K562 (cell line): Measurements from ENCODE around the gene PRDM15. TPM values are rescaled to one million over a fixed set of nuclear protein-coding genes. Genes with fewer than 3 reads are reported as not detected.

Source experiments
- ETV6 ChIP-seq, 3 experiments: fragments of 150-350 bp in 1 of 3; sonication (generic) in 1 of 3; formaldehyde crosslinking in 1 of 3; IDR thresholded peaks; 2 replicates each; pipeline versions ENCODE4 v1.6.1 to v1.8.0; 2014 to 2022; ENCODE audit warnings: borderline replicate concordance in 2 of 3, low read depth in 2 of 3, antibody characterized with exemption in 1 of 3, low read length in 1 of 3, mild to moderate bottlenecking in 1 of 3, missing genetic modification reagents in 1 of 3
- GATA2 ChIP-seq: sonication (generic); formaldehyde crosslinking; IDR thresholded peaks from 2 replicates; pipeline ENCODE4 v1.4.0; 2020; ENCODE audit warnings: mild to moderate bottlenecking, missing genetic modification reagents
- HLTF ChIP-seq: fragments of 450-650 bp; IDR thresholded peaks from 2 replicates; pipeline ENCODE4 v1.6.1; 2016
- MAFF ChIP-seq: IDR thresholded peaks from 2 replicates; pipeline ENCODE4 v1.6.1; 2012; ENCODE audit warnings: low read length, improper control_type of control experiment
- NCOR1 ChIP-seq: fragments of 450-650 bp; IDR thresholded peaks from 2 replicates; pipeline ENCODE4 v1.6.1; 2016; ENCODE audit warnings: mild to moderate bottlenecking, moderate library complexity
- TRIM24 ChIP-seq, 2 experiments: fragments of 450-650 bp; IDR thresholded peaks; 2 replicates each; pipeline ENCODE4 v1.6.1; 2016
- ZFPM2 ChIP-seq: fragments of 250-450 bp; sonication (Bioruptor Pico); IDR thresholded peaks from 2 replicates; pipeline ENCODE4 v1.5.1; 2022; ENCODE audit warnings: mild to moderate bottlenecking
- ZNF584 ChIP-seq: fragments of 200-800 bp; sonication (Bioruptor generic); IDR thresholded peaks from 2 replicates; pipeline ENCODE4 v1.6.1; 2016; ENCODE audit warnings: low read depth, mild to moderate bottlenecking, missing genetic modification characterization, missing compliant biosample characterization
- polyA plus RNA-seq, 8 experiments: library from polyadenylated mRNA; depleted of rRNA in 4 of 8; stranded (reverse) in 5 of 8; unstranded in 3 of 8; fragments of >200 nt; fragmentation: Nextera tagmentation in 2 of 8; fragmentation: Illumina TruSeq in 1 of 8; extraction: Ambion mirVana in 2 of 8; extraction: Trizol in 1 of 8; gene quantifications; 2 replicates each; pipeline versions ENCODE4 v1.2.1 to v1.2.3, GENCODE V29; 2011 to 2014; ENCODE audit warnings: inconsistent platforms in 1 of 8, missing spikeins in 1 of 8
- total RNA-seq, 7 experiments: library from RNA; depleted of rRNA in 6 of 7; stranded (reverse); fragments of >200 nt in 6 of 7; fragmentation: Illumina TruSeq in 2 of 7; extraction: Trizol in 2 of 7; gene quantifications; 2 replicates each; pipeline versions ENCODE4 v1.2.1 to v1.2.3, GENCODE V29; 2011 to 2021; ENCODE audit warnings: low replicate concordance in 1 of 7
- TF ChIP-seq, protein P1 (sequence below), 2 experiments: fragments of 450-650 bp in 1 of 2; sonication (generic) in 1 of 2; formaldehyde crosslinking in 1 of 2; IDR thresholded peaks; 2 replicates each; pipeline versions ENCODE4 v1.7.1 to v1.9.0; 2016 to 2022; ENCODE audit warnings: inconsistent platforms in 1 of 2, mild to moderate bottlenecking in 1 of 2, missing genetic modification reagents in 1 of 2
- TF ChIP-seq, protein P2 (sequence below): fragments of 250-450 bp; sonication (Bioruptor Pico); IDR thresholded peaks from 2 replicates; pipeline ENCODE4 v1.5.0; 2022; ENCODE audit warnings: mild to moderate bottlenecking
- TF ChIP-seq, protein P3 (sequence below): sonication (generic); formaldehyde crosslinking; IDR thresholded peaks from 2 replicates; pipeline ENCODE4 v1.8.0; 2022; ENCODE audit warnings: mild to moderate bottlenecking, missing genetic modification reagents
- TF ChIP-seq, protein P4 (sequence below): sonication (generic); formaldehyde crosslinking; IDR thresholded peaks from 2 replicates; pipeline ENCODE4 v1.8.1; 2023; ENCODE audit warnings: mild to moderate bottlenecking, missing genetic modification reagents

PRDM15 gene
- total and polyA plus RNA-seq, 9 of the 15 experiments (the other 6 are each of a cell fraction or from before 2014, with no cell fraction given) = 0.93 to 9.2 (median 6.2) TPM

DNA sequence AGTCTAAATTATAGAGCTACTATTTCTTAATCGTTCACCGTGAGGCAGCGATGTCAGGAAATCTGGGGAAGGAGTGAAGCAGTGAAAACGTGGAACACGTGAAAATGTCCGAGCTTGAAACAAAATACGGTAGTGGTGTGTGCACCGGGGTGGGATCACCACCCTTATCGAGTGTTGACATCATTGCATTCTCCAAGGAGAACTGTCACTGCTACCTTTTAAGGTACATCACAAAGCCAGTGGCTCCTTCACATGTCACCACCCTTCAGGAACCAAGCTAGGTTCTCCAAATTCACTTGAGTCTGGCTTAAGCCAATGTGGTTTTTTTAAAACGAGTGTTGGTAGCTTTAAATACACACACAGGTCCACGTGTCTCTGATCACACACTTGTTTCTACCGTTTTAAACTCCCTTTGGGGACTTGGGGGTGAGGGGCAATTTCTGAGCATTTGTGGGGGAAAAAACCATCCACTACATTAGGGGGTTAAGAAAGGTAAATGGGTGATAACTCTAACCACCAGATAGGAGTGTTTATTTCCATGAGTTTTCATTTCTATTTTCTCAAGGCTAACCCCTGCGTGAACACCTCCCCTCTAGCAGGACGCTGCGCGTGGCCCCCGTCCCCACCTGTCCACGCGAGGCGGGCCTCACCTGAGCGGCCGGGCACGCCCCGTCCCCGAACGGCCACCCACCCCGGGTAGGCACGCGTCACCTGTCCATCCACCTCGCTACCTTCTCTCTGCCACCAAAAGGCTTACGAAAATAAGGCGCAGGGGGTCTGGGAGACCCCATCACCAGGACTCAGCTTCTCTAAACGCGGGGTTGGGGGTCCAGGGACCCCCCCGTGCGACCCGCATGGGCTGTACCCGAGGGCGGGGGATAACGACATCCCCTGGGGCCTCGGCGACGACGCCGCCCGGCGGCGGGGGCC, 978 bp downstream of the PRDM15 start (continued):
- no peak for TF ChIP-seq HLTF
- TF ChIP-seq ZFPM2 (CRISPR knock-in tag) = no peak
- no peak for TF ChIP-seq NCOR1
- no peak for TF ChIP-seq GATA2 (CRISPR knock-in tag)
- TF ChIP-seq ZNF584 = no peak
- TF ChIP-seq, protein P1, sequence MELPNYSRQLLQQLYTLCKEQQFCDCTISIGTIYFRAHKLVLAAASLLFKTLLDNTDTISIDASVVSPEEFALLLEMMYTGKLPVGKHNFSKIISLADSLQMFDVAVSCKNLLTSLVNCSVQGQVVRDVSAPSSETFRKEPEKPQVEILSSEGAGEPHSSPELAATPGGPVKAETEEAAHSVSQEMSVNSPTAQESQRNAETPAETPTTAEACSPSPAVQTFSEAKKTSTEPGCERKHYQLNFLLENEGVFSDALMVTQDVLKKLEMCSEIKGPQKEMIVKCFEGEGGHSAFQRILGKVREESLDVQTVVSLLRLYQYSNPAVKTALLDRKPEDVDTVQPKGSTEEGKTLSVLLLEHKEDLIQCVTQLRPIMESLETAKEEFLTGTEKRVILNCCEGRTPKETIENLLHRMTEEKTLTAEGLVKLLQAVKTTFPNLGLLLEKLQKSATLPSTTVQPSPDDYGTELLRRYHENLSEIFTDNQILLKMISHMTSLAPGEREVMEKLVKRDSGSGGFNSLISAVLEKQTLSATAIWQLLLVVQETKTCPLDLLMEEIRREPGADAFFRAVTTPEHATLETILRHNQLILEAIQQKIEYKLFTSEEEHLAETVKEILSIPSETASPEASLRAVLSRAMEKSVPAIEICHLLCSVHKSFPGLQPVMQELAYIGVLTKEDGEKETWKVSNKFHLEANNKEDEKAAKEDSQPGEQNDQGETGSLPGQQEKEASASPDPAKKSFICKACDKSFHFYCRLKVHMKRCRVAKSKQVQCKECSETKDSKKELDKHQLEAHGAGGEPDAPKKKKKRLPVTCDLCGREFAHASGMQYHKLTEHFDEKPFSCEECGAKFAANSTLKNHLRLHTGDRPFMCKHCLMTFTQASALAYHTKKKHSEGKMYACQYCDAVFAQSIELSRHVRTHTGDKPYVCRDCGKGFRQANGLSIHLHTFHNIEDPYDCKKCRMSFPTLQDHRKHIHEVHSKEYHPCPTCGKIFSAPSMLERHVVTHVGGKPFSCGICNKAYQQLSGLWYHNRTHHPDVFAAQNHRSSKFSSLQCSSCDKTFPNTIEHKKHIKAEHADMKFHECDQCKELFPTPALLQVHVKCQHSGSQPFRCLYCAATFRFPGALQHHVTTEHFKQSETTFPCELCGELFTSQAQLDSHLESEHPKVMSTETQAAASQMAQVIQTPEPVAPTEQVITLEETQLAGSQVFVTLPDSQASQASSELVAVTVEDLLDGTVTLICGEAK (IDR thresholded peaks at IDR 0.05) = no peak
- TF ChIP-seq, protein P1 (CRISPR knock-in tag; IDR thresholded peaks at IDR 0.05) = no peak
- TF ChIP-seq MAFF = no peak
- no peak for TF ChIP-seq ETV6 (IDR thresholded peaks at IDR 0.05; ENCODE audit: borderline replicate concordance in 1 of 2, low read depth in 2 of 2, low read length in 1 of 2)
- no peak for TF ChIP-seq ETV6 (CRISPR knock-in tag; IDR thresholded peaks at IDR 0.05; ENCODE audit: borderline replicate concordance)
- TF ChIP-seq, protein P2, sequence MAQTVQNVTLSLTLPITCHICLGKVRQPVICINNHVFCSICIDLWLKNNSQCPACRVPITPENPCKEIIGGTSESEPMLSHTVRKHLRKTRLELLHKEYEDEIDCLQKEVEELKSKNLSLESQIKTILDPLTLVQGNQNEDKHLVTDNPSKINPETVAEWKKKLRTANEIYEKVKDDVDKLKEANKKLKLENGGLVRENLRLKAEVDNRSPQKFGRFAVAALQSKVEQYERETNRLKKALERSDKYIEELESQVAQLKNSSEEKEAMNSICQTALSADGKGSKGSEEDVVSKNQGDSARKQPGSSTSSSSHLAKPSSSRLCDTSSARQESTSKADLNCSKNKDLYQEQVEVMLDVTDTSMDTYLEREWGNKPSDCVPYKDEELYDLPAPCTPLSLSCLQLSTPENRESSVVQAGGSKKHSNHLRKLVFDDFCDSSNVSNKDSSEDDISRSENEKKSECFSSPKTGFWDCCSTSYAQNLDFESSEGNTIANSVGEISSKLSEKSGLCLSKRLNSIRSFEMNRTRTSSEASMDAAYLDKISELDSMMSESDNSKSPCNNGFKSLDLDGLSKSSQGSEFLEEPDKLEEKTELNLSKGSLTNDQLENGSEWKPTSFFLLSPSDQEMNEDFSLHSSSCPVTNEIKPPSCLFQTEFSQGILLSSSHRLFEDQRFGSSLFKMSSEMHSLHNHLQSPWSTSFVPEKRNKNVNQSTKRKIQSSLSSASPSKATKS (CRISPR knock-in tag) = no peak
- 0 out of 4 replicates have a peak, but pooled peaks of 1 of the 2 experiments have one; percentile 7 for TF ChIP-seq TRIM24 (IDR thresholded peaks at IDR 0.05)
- TF ChIP-seq, protein P3, sequence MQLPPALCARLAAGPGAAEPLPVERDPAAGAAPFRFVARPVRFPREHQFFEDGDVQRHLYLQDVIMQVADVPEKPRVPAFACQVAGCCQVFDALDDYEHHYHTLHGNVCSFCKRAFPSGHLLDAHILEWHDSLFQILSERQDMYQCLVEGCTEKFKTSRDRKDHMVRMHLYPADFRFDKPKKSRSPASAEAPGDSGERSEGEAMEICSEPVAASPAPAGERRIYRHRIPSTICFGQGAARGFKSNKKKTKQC (CRISPR knock-in tag) = 0 out of 2 replicates have a peak, but pooled peaks have one; percentile 50
- TF ChIP-seq, protein P4, sequence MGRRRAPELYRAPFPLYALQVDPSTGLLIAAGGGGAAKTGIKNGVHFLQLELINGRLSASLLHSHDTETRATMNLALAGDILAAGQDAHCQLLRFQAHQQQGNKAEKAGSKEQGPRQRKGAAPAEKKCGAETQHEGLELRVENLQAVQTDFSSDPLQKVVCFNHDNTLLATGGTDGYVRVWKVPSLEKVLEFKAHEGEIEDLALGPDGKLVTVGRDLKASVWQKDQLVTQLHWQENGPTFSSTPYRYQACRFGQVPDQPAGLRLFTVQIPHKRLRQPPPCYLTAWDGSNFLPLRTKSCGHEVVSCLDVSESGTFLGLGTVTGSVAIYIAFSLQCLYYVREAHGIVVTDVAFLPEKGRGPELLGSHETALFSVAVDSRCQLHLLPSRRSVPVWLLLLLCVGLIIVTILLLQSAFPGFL (CRISPR knock-in tag) = no peak
